Measurements from ENCODE around the gene TLR5.

The TLR5 gene

GRCh38 chr1:223106856-223107255 lies 36.2 kb downstream of the TLR5 start:
- no peak for DNase-seq

DNA sequence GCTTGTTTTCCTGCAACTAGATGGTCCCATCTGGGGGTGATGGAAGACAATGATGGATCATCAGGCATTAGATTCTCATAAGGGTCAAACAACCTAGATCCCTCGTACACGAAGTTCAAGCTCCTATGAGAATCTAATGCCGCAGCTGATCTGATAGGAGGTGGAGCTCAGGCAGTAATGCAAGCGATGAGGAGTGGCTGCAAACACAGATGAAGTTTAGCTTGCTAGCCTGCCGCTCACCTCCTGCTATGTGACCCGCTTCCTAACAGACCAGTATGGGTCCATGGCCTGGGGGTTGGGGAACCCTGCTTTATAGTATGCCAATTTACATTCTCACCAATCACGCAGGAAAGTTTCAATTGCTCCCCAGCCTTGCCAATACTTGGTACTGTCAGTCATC lies 37.5 kb downstream of the TLR5 start:
- DNase-seq = no peak

DNA sequence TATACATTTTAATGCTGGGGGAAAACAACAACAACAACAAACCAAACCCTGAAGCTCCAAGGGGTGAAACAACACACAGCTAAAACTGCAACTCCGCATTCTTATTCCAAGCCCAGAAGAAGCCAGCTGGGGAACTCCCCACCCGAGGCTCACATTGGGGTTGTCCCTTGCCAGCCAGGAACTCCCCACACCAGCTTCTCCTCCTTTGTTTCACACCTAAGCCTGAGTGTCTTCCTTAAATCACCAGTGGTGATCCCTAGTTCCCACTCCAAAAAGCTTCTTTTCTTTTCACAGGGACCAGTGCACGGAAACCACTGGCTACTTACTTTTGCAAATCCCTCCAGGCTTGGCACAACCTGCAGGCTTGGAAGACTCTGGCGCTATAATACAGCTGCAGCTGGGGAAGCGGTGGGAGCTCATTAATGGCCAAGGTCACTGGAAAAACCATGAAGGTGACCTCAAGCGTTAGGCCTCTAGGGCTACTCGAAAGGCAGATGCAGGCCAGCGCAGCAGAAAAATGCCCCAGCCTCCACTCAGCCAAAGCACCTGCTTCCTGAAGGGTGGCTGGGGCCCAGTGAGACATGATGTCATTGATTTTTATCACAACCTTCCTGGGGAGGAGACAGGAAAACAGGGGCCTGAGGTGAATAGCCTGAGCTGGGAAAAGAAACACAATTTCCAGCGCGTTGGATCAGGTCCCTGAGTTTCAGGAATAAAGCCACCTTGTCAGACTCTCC lies 40.1 kb downstream of the TLR5 start:
- DNase-seq = no peak

DNA sequence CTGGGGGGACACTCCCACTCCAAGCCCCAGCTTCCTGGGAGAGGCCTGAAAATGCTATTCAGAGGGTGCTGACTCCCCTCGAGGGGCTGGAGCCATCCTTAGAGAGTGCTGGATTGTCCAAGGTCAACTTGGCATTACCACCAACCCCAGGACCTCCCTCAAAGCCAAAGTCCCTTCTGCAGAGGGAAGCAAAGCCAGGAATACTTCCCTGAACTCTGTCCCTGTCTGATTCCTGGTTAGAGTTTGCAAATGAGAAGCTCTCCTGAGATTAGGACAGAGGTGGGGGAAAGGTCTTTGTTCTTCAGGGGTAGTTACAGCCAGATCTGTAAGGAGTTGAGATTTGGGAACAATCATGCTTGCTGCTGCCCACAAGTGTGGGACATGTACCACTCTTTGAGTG lies 45.3 kb downstream of the TLR5 start:
- no peak for DNase-seq

GRCh38 chr1:223095870-223096269 lies 47.2 kb downstream of the TLR5 start:
- DNase-seq = no peak

GRCh38 chr1:223091896-223092295 lies 51.2 kb downstream of the TLR5 start:
- DNase-seq = no peak

DNA sequence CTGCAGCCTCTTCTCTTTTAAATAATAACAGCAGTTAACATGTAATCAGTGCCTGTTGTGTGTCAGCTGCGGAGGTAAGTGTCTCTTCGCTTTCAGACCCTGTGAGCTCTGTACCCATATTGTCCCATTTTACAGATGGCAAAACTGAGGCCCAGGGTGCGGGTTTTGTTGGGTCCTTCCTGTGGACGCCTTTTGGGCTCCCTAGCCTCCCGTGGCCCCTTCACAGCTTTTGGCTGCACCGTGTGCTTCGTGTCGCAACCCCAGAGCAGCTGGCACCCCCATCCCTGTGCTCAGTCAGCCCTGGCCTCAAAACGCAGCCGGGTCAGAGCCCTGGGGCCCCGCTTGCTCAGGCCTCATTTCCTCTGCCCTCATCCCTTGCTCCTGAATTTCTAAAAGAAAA lies 53.8 kb downstream of the TLR5 start:
- DNase-seq = no peak

DNA sequence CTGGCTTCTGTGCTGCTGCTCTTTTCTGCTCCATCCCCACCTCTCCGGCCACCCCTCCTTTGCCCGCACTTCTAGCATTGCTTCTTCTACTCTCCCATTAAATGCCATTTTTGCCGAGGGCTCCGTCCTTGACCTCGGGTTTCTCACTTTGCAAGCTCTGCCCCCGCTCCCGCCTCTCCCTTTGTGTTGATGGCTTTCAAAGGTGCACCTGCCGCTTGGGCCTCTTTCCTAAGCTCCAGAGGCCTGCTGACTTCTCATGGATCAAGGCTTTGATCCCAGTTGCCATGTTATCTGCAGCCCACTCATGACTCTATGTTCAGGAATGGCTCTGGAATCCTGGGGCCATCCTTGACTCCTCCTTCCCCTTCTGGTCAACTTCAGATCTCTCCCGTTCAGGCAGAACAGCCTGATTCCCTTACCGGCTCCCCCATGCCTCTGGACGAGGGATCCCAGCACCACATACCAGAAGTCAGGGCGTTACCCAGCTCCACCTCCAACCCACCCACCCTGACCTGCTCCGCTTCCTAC lies 54.3 kb downstream of the TLR5 start:
- DNase-seq = no peak

- no peak for DNase-seq
These were observed 55.5 kb downstream of the TLR5 start for GRCh38 chr1:223087291-223088255.

DNA sequence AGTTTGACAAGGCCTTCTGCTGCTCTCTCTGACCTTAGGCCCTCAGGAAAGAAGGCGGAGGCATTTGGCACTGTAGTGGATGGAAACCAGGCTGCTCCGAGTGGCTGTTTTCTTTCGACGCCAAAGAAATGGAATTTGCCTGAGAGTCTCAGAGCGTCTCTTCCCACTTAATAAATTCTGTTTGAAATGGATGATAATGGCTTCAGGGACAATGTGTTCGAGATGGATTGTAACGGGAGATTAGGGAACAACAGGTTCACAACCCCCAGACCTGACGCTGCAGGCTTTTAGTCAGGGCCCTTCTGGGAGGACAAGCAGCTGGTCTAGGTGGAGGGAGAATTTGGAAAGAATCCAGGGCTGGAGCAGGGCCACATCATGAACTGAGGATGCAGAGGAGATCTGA lies 58.6 kb downstream of the TLR5 start:
- no peak for DNase-seq

GRCh38 chr1:223083831-223084230 lies 59.2 kb downstream of the TLR5 start:
- no peak for DNase-seq

- no peak for DNase-seq
These were observed 60.1 kb downstream of the TLR5 start for GRCh38 chr1:223082914-223083313.

GRCh38 chr1:223081181-223081994 lies 61.7 kb downstream of the TLR5 start:
- peak; percentile 61 to 69 for DNase-seq

DNA sequence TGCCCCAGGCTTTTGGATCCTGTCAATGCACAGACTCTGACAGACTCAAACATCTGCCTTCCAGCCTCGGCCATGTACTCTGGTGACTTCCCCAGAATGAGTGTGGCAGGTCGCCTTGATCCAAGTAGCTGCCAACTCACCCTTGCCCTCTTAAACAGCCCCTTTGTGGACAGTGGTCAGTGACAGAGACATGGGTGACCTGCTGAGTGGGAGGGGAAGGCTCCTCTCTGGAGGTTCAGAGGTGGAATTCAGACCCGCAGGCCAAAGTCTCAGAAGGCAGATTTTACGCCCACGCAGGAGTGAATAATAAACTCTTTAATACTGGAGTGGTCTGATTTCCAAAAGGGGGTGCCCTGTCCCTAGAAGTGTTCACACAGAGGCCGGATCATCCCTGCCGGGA lies 63.5 kb downstream of the TLR5 start:
- no peak for DNase-seq

GRCh38 chr1:223077247-223077833 lies 65.7 kb downstream of the TLR5 start:
- no peak for DNase-seq

GRCh38 chr1:223076362-223076761 lies 66.7 kb downstream of the TLR5 start:
- DNase-seq = no peak

GRCh38 chr1:223075834-223076233 lies 67.2 kb downstream of the TLR5 start:
- no peak for DNase-seq

GRCh38 chr1:223074445-223075300 lies 68.4 kb downstream of the TLR5 start:
- no peak for DNase-seq

DNA sequence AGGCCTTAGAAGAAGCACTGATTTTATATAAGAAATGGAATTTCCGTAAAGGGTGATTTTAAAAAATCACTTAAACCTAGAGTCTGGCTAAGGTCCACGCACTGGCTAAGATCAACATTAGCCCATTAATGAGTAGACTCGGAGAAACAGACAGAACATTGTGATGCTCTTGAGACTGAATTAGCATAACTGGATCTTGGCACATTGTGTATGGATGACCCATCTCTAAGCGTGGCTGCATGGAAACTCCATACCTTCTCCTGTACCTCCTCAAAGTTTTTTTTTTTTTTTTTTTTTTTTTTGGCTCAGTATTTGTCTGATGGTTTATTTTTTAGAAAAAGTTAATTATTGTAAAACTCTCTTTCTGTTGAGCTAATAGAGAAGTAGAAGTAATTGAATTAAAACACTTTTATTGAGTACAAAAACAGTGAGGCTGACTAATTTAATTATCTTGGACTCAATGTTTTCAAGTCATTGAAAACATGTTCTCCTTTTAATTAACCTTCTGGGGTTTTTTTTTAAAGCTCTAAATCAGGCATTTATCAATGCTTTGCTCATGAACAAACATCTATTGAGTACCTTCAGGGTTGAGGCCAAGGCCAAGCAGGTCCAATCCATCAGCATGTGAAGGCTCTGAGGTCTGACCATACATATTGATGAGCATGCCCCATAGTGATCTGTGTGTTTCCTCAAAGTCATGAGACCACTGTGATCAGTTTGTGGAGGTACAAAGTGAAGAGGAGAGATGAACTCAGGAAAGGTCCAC lies 74.0 kb downstream of the TLR5 start:
- DNase-seq = no peak

DNA sequence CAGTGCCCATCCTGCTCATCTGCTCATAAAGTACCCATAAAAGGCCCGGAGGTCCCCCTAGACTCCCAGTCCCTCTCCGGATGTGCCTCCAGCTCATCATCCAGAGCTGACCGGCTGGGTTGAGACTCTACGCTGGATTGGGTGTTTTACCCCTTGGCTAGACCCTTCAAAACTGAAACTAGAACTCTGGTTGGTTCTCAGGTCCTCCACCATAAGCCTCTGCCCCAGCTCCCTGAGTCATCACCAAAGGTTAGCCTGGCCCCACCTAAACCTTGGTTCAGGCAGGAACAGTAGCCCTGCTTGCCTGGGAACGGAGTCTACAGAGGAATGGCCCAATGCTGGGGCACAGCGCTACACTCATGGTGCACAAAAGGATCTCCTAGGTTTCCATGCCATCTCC lies 75.1 kb downstream of the TLR5 start:
- DNase-seq = no peak

- DNase-seq = no peak
These were observed 76.6 kb downstream of the TLR5 start for GRCh38 chr1:223066415-223066814.

Measured in activated CD4-positive, alpha-beta T cell treated with anti-CD3 and anti-CD28 coated beads, Interleukin-2, amount 50 U/mL, for 4 hours (primary cell).